OCI-LY7 (cell line): ENCODE results near the gene SLX4. TPM values are rescaled to one million over a fixed set of nuclear protein-coding genes. Genes with fewer than 3 reads are reported as not detected.

ENCODE experiments used
- BruUV-seq: library from RNA; stranded (reverse); fragments of 400-500 nt; replicated peaks from 2 replicates; lab custom pipeline; 2021; lab: Mats Ljungman, UMichigan
- CTCF ChIA-PET: fragments of 300-600 bp; sonication (Branson Sonifier 250); formaldehyde crosslinking; loops from one replicate; lab custom pipeline; 2022; ENCODE audit warnings: antibody characterized with exemption; ENCODE audit not compliant: unreplicated experiment; lab: Charles Lee
- POLR2A ChIA-PET: fragments of 300-600 bp; sonication (Branson Sonifier 250); formaldehyde crosslinking; loops from one replicate; lab custom pipeline; 2022; ENCODE audit warnings: antibody characterized with exemption; lab: Charles Lee
- DNase-seq: peaks from one replicate; pipeline ENCODE4 v3.0.0-alpha.2; 2015; ENCODE audit warnings: low spot score
- H2AFZ ChIP-seq: fragments of 200-600 bp; sonication (generic), shearing (Covaris generic); 2 replicates; pipeline ENCODE4 v1.6.1; 2014; ENCODE audit warnings: mild to moderate bottlenecking, antibody characterized with exemption, low read length, moderate library complexity
- H3K27ac ChIP-seq: fragments of 200-600 bp; sonication (generic); 2 replicates; pipeline ENCODE4 v1.5.1; 2014; ENCODE audit warnings: mixed run types, low read depth, mild to moderate bottlenecking, moderate library complexity, low read length, inconsistent platforms; ENCODE audit not compliant: poor library complexity, severe bottlenecking
- H3K36me3 ChIP-seq: fragments of 200-600 bp; sonication (generic); 2 replicates; pipeline ENCODE4 v1.6.1; 2014; ENCODE audit warnings: mild to moderate bottlenecking, antibody characterized with exemption, low read length, moderate library complexity, mixed read lengths; ENCODE audit not compliant: insufficient read depth
- H3K4me1 ChIP-seq: fragments of 200-600 bp; sonication (generic); 2 replicates; pipeline ENCODE4 v1.5.1; 2014; ENCODE audit warnings: mild to moderate bottlenecking, low read length; ENCODE audit not compliant: insufficient read depth, poor library complexity, severe bottlenecking
- H3K4me2 ChIP-seq: fragments of 200-600 bp; sonication (generic); 2 replicates; pipeline ENCODE4 v1.6.1; 2014; ENCODE audit warnings: mild to moderate bottlenecking, low read length
- H3K4me3 ChIP-seq: fragments of 200-600 bp; sonication (generic); 2 replicates; pipeline ENCODE4 v1.5.1; 2014; ENCODE audit warnings: mild to moderate bottlenecking, low read depth, low read length; ENCODE audit not compliant: poor library complexity, severe bottlenecking
- H3K79me2 ChIP-seq: fragments of 200-600 bp; sonication (generic); 2 replicates; pipeline ENCODE4 v1.6.1; 2016; ENCODE audit warnings: low read depth, mild to moderate bottlenecking, low read length, moderate library complexity, mixed read lengths; ENCODE audit not compliant: insufficient read depth
- H3K9me2 ChIP-seq: fragments of 200-600 bp; sonication (generic); 2 replicates; pipeline ENCODE4 v1.6.1; 2016; ENCODE audit warnings: mild to moderate bottlenecking, low read length, mixed read lengths; ENCODE audit not compliant: insufficient read depth
- H3K9me3 ChIP-seq: fragments of 200-600 bp; sonication (generic); 2 replicates; pipeline ENCODE4 v1.6.1; 2014; ENCODE audit warnings: mild to moderate bottlenecking, mixed run types, low read length, mixed read lengths
- H4K20me1 ChIP-seq: fragments of 200-600 bp; sonication (generic); 2 replicates; pipeline ENCODE4 v1.6.1; 2014; ENCODE audit warnings: mild to moderate bottlenecking, antibody characterized with exemption, low read length, moderate library complexity, mixed read lengths; ENCODE audit not compliant: insufficient read depth
- EZH2phosphoT487 ChIP-seq: fragments of 200-600 bp; sonication (generic); IDR thresholded peaks from 2 replicates; pipeline ENCODE4 v1.6.1; 2018; ENCODE audit warnings: low read depth, borderline replicate concordance, mild to moderate bottlenecking, mixed run types, antibody characterized with exemption, low read length, moderate library complexity, mixed read lengths
- intact Hi-C: fragments of 100-400 bp; cut with micrococcal nuclease; formaldehyde crosslinking; loops from one replicate; pipeline ENCODE4 v1.10.0; 2022; ENCODE audit not compliant: unreplicated experiment
- total RNA-seq, 2 experiments: library from RNA; depleted of rRNA in 1 of 2; stranded (reverse); fragments of >200 nt in 1 of 2; shearing (Covaris generic) in 1 of 2; gene quantifications; 2 replicates each; pipeline ENCODE4 v1.2.3, GENCODE V29; 2014 to 2022
- TF ChIP-seq, protein P1 (sequence below): fragments of 200-600 bp; sonication (generic); conservative IDR thresholded peaks from 2 replicates; pipeline ENCODE4 v1.5.1; 2014; ENCODE audit warnings: mild to moderate bottlenecking, antibody characterized with exemption, low read length, moderate library complexity, mixed read lengths

The SLX4 gene
- total RNA-seq, 2 experiments from 2014 or later, result 13.2 to 35.7 TPM

DNA sequence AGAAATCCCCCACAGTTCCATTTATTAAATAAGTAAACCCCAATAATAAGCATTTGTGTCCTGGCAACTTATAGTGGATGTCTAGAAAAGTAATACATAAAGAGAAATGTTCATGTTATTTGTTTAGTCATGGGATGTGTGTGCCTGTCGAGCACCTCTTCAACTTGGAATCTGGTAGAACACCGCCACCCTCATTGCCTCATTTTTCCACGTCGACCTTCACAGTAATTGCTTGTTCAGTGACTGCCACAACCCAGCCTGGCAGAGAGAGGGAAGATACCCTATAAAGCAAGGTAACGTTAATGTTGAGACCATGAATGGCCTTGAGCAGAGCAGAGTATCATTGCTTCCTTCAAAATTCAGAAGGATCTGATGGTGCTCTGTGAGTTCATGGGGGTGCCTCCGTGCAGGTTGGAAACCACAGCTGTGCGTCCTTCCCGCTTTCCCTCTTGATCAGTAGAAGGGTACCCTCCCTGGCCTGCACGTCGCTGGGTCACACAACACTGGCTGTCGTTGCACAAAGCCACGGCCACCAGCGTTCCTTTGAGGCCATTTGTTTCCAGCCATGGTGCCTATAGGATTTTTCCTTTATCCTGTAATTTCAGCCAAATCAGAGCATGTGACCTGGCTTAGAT, 39.3 kb upstream of the SLX4 start:
- Histone ChIP-seq H3K79me2 (no peaks in the 10 kb centered on the region), H3K4me2 (no peak overlapping the region), H3K4me3 (no peak overlapping the region), H3K4me1 (peaks cover 12% of the 10 kb centered on the region), H3K27ac (no peak overlapping the region), H2AFZ (no peak overlapping the region), H3K36me3 (peaks cover 47% of the 10 kb centered on the region), H3K9me3 (no peaks in the 10 kb centered on the region), H3K9me2 (no peaks in the 10 kb centered on the region), H4K20me1 (no peaks in the 10 kb centered on the region)
- ChIA-PET CTCF (no interaction called here), POLR2A (interaction anchor here (1.1 kb wide), 1 partner anchor 120 kb away, joined by 3 read pairs; no protein-coding TSS in a partner anchor)
- intact Hi-C loops, result no loop called here
- BruUV-seq, result TSS peak; percentile 29
- TF ChIP-seq, protein P1, sequence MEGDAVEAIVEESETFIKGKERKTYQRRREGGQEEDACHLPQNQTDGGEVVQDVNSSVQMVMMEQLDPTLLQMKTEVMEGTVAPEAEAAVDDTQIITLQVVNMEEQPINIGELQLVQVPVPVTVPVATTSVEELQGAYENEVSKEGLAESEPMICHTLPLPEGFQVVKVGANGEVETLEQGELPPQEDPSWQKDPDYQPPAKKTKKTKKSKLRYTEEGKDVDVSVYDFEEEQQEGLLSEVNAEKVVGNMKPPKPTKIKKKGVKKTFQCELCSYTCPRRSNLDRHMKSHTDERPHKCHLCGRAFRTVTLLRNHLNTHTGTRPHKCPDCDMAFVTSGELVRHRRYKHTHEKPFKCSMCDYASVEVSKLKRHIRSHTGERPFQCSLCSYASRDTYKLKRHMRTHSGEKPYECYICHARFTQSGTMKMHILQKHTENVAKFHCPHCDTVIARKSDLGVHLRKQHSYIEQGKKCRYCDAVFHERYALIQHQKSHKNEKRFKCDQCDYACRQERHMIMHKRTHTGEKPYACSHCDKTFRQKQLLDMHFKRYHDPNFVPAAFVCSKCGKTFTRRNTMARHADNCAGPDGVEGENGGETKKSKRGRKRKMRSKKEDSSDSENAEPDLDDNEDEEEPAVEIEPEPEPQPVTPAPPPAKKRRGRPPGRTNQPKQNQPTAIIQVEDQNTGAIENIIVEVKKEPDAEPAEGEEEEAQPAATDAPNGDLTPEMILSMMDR, result no peak
- no peak for TF ChIP-seq EZH2phosphoT487
- no peak for DNase-seq

DNA sequence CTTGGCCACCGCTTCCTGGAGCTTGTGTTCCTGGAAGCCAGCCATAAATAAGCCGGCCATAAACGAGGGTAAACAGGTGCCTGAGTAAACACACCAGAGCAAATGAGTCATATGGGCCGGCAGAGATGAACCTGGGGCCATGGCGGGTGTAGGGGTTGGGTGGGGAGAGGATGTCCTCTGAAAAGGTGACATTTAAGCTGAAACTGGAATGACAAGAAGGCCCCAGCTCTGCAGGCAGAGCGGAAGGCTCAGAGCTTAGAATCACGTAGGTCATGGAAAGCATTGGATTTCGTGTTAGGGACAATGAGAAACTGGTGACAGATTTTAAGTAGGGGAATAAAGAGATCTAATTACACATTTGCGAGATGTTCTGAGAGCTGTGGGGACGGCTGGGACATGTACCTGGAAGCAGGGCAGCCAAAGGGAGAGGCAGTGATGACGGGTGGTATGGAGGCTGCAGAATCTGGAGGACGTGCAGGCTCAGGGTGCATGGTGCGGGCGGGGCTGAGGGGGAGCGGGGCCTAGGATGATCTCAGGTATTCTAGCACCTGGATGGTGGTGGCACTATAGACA, 35.0 kb upstream of the SLX4 start:
- H3K4me2 ChIP-seq, result no peak overlapping the region
- no TSS peak for BruUV-seq
- H3K79me2 ChIP-seq, result no peaks in the 10 kb centered on the region
- no peak for DNase-seq
- H3K9me2 ChIP-seq, result no peaks in the 10 kb centered on the region
- H3K36me3 ChIP-seq, result peaks cover 19% of the 10 kb centered on the region; the same call in 1 of the 2 replicates
- H3K4me3 ChIP-seq, result no peak overlapping the region
- TF ChIP-seq EZH2phosphoT487, result no peak
- TF ChIP-seq, protein P1, result no peak
- H2AFZ ChIP-seq, result no peak overlapping the region
- no peak overlapping the region for H3K27ac ChIP-seq
- no peaks in the 10 kb centered on the region for H3K4me1 ChIP-seq
- H3K9me3 ChIP-seq, result no peaks in the 10 kb centered on the region
- CTCF ChIA-PET, result interaction anchor here (0.5 kb wide), 1 partner anchor 23 kb away, joined by 4 read pairs; no protein-coding TSS in a partner anchor
- intact Hi-C loops, result no loop called here
- no peaks in the 10 kb centered on the region for H4K20me1 ChIP-seq
- POLR2A ChIA-PET, result interaction anchor here (0.6 to 1.2 kb wide), 3 partner anchors 17 to 164 kb away, joined by 3 to 4 read pairs (median 3); no protein-coding TSS in a partner anchor
